ENCODE results near the gene GPC5.

The GPC5 gene

GRCh38 chr13:92843549-92843948 is 1445.1 kb downstream of the GPC5 start:
- peak; percentile 84 for DNase-seq (ENCODE audit: low read depth)

- no peak for DNase-seq (ENCODE audit: low read depth)
Observed at GRCh38 chr13:92849381-92849780, 1451.0 kb downstream of the GPC5 start.

- DNase-seq (ENCODE audit: low read depth), result no peak
Observed at GRCh38 chr13:92864584-92865284, 1466.3 kb downstream of the GPC5 start.

GRCh38 chr13:92873029-92873428 is 1474.6 kb downstream of the GPC5 start:
- DNase-seq (ENCODE audit: low read depth), result no peak

- no peak for DNase-seq (ENCODE audit: low read depth)
Observed at GRCh38 chr13:92886535-92887077, 1488.2 kb downstream of the GPC5 start.

GRCh38 chr13:92894447-92894846 is 1496.0 kb downstream of the GPC5 start:
- DNase-seq (ENCODE audit: low read depth), result no peak

GRCh38 chr13:92896842-92897241 is 1498.4 kb downstream of the GPC5 start:
- no peak for DNase-seq (ENCODE audit: low read depth)

- DNase-seq (ENCODE audit: low read depth), result peak; percentile 26
Observed at GRCh38 chr13:92898946-92899345, 1500.5 kb downstream of the GPC5 start.

GRCh38 chr13:92900446-92900845 is 1502.0 kb downstream of the GPC5 start:
- DNase-seq (ENCODE audit: low read depth), result no peak

- DNase-seq (ENCODE audit: low read depth), result no peak
Observed at GRCh38 chr13:92901739-92902138, 1503.3 kb downstream of the GPC5 start.

- no peak for DNase-seq (ENCODE audit: low read depth)
Observed at GRCh38 chr13:92912629-92913028, 1514.2 kb downstream of the GPC5 start.

- no peak for DNase-seq (ENCODE audit: low read depth)
Observed at GRCh38 chr13:92913840-92914239, 1515.4 kb downstream of the GPC5 start.

Measured in fibroblast of gingiva (primary cell).